Left kidney (tissue), 8 donors: ENCODE results near the gene SYNJ2BP. TPM values are rescaled to one million over a fixed set of nuclear protein-coding genes. Genes with fewer than 3 reads are reported as not detected.
A peak's percentile ranks its signal among the peaks of the same experiment; 100 is the strongest.
"Not testable (repeated sequence)": the region's sequence is repeated elsewhere in the genome, so short reads cannot be mapped to it uniquely, and the experiment has no call there.

Source experiments
- DNase-seq: peaks from one replicate; pipeline ENCODE4 v3.0.0-alpha.2; 2013
- long read RNA-seq, 8 donors: transcript quantifications; one replicate each; lab custom pipeline, GENCODE V29; 2026
- polyA plus RNA-seq: library from polyadenylated mRNA; unstranded; fragments of 120-200 nt; gene quantifications from one replicate; pipeline ENCODE4 v1.2.1, GENCODE V29; 2013; ENCODE audit not compliant: insufficient read length

SYNJ2BP gene, protein sequence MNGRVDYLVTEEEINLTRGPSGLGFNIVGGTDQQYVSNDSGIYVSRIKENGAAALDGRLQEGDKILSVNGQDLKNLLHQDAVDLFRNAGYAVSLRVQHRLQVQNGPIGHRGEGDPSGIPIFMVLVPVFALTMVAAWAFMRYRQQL
- 51.6 TPM for polyA plus RNA-seq
- long read RNA-seq, donor 1, full-length matches to known transcripts = 18 of 27 reads
- long read RNA-seq, donor 1, partial matches to known transcripts = 9 of 27 reads
- long read RNA-seq, donor 1, other reads (novel, unspliced or antisense) = 0 of 27 reads
- long read RNA-seq, donor 2, full-length matches to known transcripts = 18 of 18 reads
- long read RNA-seq, donor 2, partial matches to known transcripts = 0 of 18 reads
- long read RNA-seq, donor 2, other reads (novel, unspliced or antisense) = 0 of 18 reads
- long read RNA-seq, donor 3, full-length matches to known transcripts = 10 of 10 reads
- long read RNA-seq, donor 3, partial matches to known transcripts = 0 of 10 reads
- long read RNA-seq, donor 3, other reads (novel, unspliced or antisense) = 0 of 10 reads
- long read RNA-seq, donor 4, full-length matches to known transcripts = 2 of 2 reads
- long read RNA-seq, donor 4, partial matches to known transcripts = 0 of 2 reads
- long read RNA-seq, donor 4, other reads (novel, unspliced or antisense) = 0 of 2 reads
- long read RNA-seq, donor 5, full-length matches to known transcripts = 20 of 20 reads
- long read RNA-seq, donor 5, partial matches to known transcripts = 0 of 20 reads
- long read RNA-seq, donor 5, other reads (novel, unspliced or antisense) = 0 of 20 reads
- long read RNA-seq, donor 6, full-length matches to known transcripts = 6 of 15 reads
- long read RNA-seq, donor 6, partial matches to known transcripts = 9 of 15 reads
- long read RNA-seq, donor 6, other reads (novel, unspliced or antisense) = 0 of 15 reads
- long read RNA-seq, donor 7, full-length matches to known transcripts = 13 of 13 reads
- long read RNA-seq, donor 7, partial matches to known transcripts = 0 of 13 reads
- long read RNA-seq, donor 7, other reads (novel, unspliced or antisense) = 0 of 13 reads
- long read RNA-seq, donor 8, full-length matches to known transcripts = 13 of 13 reads
- long read RNA-seq, donor 8, partial matches to known transcripts = 0 of 13 reads
- long read RNA-seq, donor 8, other reads (novel, unspliced or antisense) = 0 of 13 reads

DNA sequence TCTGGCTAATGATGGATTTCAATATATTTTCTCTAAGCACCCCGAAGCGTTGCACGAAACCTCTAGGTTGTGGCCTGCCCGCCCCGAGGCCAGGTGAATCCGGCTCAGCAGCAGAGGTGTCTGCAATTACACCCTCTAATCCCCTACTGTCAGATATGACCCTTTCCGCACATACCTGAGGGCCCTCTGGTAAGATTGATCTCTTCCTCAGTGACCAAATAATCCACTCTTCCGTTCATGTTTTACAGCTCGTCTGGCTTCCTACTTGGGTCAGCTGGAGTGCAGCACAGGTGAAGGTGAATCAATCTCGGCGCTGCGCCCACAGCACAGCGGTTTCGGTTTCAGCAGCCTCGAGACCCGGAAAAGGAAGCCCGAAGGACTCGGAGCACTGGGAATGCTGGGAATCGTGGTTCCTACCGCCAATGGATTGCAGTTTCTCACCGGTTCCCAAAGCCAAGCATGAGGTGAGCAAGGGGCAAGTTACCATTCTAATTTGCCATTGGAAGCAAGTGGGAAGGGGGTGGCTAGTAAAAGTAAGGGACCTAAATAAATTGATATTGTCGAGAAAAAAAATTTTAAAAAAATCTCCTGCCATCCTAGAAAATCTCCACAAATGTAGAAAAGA is at the start of gene SYNJ2BP:
Gene SYNJ2BP (minus strand): TSS at position 366 of the 625 bp plus-strand sequence. CDS start 127 bp downstream, at position 239.
- DNase-seq = peak; percentile 68

DNA sequence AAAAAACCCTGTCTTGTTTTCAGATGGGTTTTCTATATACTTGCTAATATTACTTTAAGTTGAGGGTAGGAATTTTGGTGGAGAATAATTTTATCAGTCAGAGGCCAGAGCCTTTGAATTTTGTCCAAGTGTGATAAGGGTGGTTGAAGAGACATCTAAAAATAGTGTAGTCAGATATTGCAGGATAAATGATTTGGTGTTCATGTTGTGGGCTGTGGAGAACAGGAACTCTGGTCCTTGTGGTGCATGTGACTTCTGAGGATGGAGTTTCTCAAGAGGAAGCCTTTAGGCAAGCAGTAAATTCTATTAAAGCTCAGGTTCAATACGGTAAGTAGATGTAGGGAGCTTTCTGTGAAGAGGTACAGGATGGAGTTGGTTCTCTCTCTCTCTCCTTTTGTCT is 37.8 kb upstream of the SYNJ2BP start:
- DNase-seq = no peak

DNA sequence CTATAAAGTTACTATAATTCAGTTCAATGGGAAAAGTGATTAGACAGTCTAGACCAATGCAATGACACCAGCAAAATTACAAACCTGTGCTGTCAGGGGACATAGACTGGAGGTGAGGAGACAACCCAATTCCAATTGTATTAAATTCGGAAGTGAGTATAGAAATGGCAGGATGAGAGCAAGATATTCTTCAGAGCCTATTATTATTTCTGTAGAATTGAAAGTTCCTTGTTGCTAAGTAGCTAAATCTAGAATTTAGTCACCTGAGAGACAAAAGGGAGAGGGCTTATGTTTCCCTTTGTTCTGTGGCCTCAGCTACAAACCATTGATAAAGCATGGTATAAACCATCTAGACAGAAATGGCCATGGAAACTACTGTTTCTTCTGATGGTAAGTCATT is 35.0 kb upstream of the SYNJ2BP start, which contains the start of gene ADAM21:
Gene ADAM21 (plus strand): TSS at position 301 of the 400 bp plus-strand sequence. CDS start 5,326 bp downstream, outside the sequence.
- DNase-seq = no peak

DNA sequence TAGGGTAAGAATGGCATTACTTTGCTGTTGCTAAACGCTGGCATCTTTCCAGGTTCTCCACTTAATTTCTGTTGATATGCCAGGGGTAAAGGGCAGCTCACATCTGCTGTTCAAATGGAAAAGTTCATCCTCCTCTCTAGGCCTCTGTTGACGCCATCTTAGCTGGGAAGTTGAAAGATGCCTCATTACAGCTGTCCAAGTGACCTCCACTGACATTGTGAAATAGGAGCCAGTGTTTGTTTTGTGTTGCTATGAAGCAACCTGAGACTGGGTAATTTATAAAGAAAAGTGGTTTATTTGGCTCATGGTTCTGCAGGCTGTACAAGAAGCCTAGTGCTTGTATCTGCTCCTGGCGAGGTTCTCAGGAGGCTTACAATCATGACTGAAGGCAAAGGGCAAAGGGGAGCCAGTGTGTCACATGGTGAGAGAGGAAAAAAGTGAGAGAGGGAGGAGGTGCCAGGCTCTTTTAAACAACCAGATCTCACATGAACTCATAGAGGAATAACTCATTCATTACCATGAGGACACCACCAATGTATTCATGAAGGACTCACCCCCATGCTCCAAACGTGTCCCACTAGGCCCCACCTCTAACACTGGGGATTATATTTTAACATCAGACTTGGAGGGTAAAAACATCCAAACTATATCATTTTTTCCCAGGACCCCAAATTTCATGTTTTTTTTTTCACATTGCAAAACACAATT is 31.9 kb upstream of the SYNJ2BP start:
- peak; percentile 1 for DNase-seq

DNA sequence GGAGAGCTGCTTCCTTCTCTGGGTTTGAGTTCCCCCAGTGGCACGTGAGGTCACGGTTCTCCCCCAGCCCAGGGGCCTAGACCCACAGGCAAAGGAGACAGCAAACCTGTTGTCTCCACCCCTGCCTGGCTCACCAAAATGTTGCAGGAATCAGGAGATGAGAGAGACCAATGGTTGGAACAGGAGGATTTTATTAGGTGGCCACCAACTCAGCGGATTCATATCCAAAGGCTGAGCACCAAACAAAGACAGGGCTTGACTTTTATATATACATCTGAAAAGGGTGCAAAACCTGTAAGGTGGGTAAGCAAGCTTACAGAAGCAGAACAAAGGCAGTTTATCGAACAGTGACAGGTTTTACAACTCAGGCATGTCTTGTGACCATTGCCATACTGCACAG is 25.9 kb upstream of the SYNJ2BP start:
- no peak for DNase-seq

DNA sequence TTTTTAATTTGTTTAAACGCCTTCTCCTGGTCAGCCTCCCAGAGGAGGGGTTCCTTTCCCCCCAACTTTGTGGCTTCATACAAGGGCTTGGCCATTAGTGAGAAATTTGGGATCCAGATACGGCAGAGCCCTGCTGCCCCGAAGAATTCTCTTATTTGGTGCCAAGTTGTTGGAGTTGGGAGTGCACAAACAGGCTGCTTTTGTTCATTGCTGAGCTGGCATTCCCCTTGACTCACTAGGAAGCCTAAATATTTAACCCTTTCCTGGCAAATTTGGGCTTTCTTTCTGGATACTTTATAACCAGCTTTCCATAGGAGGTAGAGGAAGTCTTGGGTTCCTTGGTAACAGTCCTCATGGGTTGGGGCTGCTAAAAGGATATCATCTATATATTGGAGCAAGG is 24.8 kb upstream of the SYNJ2BP start:
- no peak for DNase-seq

DNA sequence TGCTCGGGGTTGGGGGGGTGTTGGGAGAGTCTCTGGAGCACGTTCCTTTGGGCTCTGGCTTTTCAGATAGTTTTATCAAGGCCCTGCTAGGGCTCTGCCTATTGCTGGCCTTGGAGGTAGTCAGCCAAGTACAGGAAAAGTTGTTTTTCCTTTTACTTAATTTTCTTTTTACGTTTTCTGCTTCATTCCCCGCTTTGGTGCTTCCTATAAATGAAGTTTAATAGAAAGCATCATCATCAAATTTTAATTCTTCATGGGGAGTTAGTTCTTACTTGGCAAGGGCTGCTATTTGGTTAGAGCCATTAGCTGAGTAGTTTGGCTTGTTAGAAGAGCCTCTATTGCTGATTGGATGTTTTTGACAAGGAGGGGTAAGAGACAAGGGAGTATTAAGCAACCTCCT is 20.0 kb upstream of the SYNJ2BP start:
- DNase-seq = no peak

DNA sequence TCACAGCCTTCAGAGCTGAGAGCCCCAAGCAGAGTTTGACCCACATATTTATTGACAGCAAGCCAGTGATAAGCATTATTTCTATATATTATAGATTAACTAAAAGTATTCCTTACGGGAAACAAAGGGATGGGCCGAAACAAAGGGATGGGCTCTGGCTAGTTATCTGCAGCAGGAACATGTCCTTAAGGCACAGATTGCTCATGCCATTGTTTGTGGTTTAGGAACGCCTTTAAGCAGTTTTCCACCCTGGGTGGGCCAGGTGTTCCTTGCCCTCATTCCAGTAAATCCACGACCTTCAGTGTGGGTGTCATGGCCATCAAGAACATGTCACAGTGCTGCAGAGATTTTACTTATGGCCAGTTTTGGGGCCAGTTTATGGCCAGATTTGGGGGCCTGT is 9.7 kb upstream of the SYNJ2BP start:
- DNase-seq = not testable (repeated sequence)

DNA sequence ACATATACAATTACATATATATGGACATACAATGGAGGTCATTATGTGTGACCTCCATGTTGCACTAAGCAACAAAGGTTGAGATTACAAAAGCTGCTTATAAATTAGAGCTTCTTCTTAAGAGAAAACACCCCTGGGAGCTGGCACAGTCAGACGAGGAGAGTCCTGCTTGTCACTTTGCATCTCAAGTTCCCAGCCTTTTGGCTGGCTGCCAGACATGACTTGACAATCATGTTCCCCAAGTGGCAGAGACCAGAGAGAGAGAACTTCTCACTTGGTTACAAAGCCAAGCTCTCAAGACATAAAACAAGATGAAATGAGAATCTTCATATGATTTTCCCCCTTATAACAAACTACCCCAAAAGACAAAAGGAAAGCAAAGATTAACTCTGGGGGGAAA is 8.5 kb upstream of the SYNJ2BP start:
- DNase-seq = no peak

DNA sequence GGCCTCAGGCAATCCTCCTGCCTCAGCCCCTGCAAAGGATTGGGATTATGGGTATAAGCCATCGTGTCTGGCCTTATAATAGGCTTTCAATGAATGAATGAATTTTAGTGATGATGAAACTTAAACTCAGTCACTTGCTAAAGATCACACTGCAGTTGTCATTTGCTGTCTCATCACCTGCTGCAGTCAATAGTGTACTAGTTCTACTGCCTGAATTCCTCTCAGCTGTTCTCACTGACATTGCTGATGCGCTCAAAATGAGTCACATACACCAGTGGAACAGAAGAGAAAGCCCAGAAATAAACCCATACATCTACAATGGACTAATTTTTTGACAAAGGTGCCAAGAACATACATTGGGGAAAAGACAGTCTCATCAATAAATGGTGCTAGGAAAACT is 5.6 kb upstream of the SYNJ2BP start:
- no peak for DNase-seq

DNA sequence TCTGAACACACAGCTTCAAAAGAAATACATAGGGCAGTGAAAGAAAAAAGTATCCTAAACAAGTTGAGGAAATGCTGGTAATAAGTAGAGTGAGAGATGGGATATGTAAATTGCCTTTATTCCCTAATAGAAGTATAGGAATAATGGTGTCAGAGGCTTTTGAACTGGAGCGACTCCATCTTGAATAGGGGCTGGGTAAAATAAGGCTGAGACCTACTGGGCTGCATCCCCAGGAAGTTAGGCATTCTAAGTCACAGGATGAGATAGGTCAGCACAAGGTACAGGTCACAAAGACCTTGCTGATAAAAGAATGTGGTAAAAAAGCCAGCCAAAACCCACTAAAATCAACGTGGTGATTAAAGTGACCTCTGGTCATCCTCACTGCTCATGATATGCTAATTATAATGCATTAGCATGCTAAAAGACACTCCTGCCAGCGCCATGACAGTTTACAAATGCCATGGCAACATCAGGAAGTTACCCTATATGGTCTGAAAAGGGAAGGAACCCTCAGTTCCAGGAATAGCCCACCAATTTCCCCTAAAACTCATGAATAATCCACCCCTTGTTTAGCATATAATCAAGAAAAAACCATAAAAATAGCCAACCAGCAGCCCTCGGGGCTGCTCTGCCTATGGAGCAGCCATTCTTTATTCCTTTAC is 2.5 kb upstream of the SYNJ2BP start:
- DNase-seq = not testable (repeated sequence)

DNA sequence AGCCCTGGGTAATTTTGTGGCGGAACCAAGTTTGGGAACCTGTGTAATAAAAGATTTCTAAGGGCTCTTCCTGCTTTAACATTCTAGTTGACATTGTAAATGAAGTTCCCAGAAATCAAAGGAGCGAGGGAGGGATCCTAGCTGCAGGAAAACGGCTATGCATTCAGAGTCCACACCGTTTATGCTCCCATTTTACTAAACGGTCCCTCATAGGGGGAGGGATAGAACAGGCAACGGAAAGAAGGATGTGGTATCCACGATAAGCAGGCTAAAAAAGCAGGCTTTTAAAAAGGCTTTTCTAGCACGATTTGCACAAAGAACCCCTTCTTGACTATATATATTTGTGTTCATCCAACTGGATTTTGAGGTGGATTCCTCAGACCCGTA is 559 bp downstream of the SYNJ2BP start:
- DNase-seq = no peak

DNA sequence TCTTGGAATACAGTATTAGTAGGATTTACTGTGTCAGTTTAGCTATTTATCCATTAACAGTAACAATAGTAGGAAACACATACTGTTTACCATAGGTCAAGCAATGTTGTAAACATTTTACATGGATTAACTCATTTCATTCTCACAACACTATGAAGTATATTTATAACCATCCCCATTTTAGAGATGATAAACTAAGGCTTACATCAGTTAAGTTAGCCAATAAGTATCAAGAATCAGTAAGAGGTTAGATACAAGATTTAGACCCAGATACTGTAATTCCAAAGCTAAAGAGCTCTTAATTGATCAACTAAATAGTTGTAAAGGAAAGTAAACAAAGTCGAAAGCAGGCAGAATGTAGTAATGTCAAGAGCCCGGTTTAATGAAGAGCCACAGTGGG is 1.1 kb downstream of the SYNJ2BP start:
- DNase-seq = no peak

DNA sequence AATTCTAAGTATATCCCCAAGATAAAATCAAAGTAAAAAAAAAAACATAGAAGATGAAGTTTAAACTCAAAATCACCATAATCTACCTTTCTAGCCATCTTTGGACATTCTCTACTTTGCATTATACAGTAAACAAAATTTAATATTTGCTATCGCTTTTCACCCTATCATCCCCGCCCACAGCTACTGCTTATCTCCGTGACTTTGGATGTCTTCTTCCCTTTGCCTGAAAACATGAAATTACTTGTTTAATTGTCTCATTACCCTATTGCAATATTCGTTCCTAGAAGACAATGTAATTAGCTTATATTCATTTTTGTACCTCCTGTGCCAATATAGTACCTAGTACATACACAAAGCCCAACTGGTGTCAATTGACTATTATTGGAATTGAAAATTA is 9.3 kb downstream of the SYNJ2BP start:
- no peak for DNase-seq

DNA sequence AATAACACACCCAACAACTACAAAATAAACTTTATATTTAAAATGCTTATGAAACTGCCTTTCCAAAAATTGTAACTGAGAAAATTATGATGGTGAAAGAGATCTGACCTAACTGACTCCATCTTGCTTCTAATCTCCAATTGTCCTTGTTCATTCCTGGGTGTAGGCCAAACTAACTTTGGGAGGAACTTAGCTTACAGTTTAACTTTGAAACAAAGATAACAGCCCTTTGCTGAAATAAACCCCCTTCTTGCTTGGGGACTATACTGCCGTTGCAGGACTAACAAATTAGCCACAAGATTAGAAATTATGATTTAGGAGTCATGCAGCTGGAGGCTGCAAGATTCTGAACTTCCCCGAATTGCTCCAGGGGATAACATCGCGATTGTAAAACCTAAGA is 10.7 kb downstream of the SYNJ2BP start:
- DNase-seq = not testable (repeated sequence)

DNA sequence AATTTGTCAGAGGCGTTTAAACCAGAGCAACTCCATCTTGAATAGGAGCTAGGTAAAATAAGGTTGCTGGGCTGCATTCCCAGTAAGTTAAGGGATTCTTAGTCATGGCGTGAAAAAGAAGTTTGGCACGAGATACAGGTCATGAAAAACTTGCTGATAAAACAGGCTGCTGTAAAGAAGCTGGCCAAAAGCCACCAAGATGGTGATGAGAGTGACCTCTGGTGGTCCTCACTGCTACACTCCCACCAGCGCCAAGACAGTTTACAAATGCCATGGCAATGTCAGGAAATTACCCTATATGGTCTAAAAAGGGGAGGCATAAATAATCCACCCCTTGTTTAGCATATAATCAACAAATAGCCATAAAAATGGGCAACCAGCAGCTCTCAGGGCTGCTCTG is 13.6 kb downstream of the SYNJ2BP start:
- DNase-seq = not testable (repeated sequence)

DNA sequence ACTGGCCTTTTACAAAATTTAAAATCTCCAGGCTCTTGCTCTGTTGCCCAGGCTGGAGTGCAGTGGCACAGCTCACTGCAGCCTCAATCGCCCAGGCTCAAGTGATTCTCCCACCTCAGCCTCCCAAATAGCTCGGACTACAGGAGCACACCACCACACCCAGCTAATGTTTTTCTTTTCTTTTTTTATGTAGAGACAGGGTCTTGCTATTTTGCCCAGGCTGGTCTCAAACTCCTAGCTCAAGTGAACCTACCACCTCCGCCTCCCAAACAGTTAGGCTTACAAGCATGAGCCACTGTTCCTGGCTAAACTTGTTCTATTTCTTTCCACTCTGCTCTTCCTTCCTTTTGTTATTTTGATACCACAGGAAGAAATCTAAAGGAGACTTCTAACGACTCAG is 15.2 kb downstream of the SYNJ2BP start:
- DNase-seq = no peak

DNA sequence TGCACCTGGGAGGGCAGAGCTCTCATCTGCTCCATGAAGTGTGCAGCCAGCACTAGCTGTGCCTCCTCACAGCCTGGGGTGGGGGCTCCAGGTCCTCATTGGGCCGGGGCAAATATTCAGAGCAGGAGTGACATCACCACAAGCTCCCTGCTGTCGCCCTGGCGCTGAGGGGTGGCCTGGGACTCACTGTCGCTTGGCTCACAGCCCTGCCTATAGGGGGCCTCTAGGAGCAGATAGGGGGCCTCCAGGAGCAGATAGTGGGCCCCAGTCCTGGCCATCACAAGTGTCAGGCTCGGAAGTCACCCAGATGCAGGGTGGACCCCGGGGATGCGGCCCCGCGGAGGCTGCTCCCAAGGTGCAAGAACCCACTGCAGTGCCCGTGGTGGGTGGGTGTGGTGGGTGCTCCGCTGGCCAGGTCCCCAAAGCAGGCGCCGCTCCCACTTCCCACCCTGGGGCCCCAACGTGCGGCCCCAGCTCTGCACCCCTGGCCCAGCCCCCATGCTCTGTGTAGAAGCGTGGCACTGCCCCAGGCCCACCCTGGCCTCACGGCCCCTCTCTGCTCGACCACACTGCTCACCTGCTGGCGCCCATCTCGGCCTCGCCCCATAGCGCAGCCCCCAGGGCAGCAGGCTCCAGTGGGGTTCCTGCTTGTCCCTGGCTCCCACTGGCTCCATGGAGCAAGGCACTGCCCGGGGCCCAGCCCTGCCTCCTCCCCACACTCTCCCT is 18.0 kb downstream of the SYNJ2BP start:
- no peak for DNase-seq

DNA sequence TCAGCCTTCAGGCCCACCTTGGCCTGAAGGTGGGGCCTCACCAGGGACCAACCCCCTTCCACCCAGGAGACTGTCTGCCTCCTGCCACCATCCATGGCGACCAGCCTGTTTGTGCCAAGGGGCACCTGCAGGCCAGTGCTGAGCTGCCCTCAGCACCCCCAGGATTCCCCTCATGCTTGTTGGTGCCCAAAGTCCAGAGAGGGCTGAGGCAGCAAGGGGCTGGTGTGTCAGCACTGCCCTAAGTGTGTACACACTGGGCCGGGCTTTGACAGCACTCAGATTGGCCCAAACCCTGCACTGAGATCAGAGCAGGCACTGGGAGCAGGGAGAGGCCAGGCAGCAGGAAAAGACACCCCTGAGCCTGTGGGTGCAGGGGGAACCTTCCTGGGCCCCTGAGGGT is 18.6 kb downstream of the SYNJ2BP start:
- no peak for DNase-seq

DNA sequence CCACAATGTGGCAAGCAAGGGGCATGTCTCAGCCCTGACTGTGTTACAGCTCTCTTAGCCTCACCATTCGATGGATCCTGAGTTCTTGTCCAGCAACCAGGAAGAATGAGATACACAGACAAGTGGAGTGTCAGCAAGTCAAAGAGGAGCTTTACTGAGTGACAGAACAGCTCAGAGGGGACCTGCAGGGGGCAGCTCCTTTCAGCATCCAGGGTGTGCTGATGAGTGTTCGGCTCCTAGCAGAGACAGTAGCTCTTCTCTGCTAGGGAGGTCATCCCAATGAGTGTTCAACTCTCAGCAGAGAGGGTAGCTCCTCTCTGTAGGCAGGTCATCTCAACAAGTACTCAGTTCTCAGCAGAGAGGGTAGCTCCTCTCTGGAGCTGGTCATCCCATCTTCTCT is 19.1 kb downstream of the SYNJ2BP start:
- DNase-seq = no peak
